Transverse colon (tissue), 3 donors: ENCODE data around the gene PDE3B.

Source experiments
- CTCF ChIP-seq, 5 experiments: fragments of 200-600 bp in 3 of 5; fragments of 450-650 bp in 2 of 5; sonication (generic) in 3 of 5; IDR thresholded peaks; 1 replicate in 2 of 5; 2 replicates in 3 of 5; pipeline ENCODE4 v1.5.1; 2016 to 2017; ENCODE audit warnings: antibody characterized with exemption in 5 of 5, inconsistent platforms in 3 of 5, mild to moderate bottlenecking in 2 of 5, moderate library complexity in 1 of 5
- EP300 ChIP-seq: sonication (generic); formaldehyde crosslinking; IDR thresholded peaks from one replicate; pipeline ENCODE4 v1.6.1; 2017; ENCODE audit warnings: antibody characterized with exemption, low read depth
- POLR2A ChIP-seq: fragments of 450-650 bp; IDR thresholded peaks from one replicate; pipeline ENCODE4 v1.6.1; 2016; ENCODE audit warnings: antibody characterized with exemption, mild to moderate bottlenecking, moderate library complexity

- TF ChIP-seq CTCF (IDR thresholded peaks at IDR 0.05) (no peak), EP300 (no peak), POLR2A (no peak)
These were observed 216.9 kb downstream of the PDE3B start for GRCh38 chr11:14860511-14860910.
